GM18951 (cell line): Measurements from ENCODE around the gene PCDHGA9.
A peak's percentile ranks its signal among the peaks of the same experiment; 100 is the strongest.
"Not testable (repeated sequence)": the region's sequence is repeated elsewhere in the genome, so short reads cannot be mapped to it uniquely, and the experiment has no call there.

Experiments used
- POLR2A ChIP-seq: IDR thresholded peaks from 4 replicates; pipeline ENCODE4 v1.6.1; 2011; ENCODE audit warnings: mild to moderate bottlenecking; ENCODE audit not compliant: insufficient read length, insufficient read depth; ENCODE audit errors: extremely low read depth
- in situ Hi-C: fragments of 300-500 bp; cut with MboI; formaldehyde crosslinking; loops from one replicate; pipeline ENCODE4 v1.12.0; 2022; ENCODE audit warnings: low sequenced_read_pairs, mixed read lengths, inconsistent platforms; ENCODE audit not compliant: unreplicated experiment

The PCDHGA9 gene

DNA sequence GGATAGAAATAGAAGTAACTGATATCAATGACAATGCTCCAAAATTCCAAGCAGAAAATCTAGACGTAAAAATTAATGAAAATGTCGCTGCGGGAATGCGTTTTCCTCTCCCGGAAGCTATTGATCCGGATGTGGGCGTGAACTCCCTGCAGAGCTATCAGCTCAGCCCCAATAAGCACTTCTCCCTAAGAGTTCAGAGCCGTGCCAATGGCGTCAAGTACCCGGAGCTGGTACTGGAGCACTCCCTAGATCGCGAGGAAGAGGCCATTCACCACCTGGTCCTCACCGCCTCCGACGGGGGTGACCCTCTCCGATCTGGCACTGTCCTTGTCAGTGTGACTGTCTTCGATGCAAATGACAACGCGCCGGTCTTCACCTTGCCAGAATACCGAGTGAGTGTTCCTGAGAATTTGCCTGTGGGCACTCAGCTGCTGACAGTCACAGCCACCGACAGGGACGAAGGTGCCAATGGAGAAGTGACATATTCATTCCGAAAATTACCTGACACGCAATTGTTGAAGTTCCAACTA, 11.0 kb downstream of the PCDHGA9 start:
- in situ Hi-C loops = no loop called here
- TF ChIP-seq POLR2A = no peak

DNA sequence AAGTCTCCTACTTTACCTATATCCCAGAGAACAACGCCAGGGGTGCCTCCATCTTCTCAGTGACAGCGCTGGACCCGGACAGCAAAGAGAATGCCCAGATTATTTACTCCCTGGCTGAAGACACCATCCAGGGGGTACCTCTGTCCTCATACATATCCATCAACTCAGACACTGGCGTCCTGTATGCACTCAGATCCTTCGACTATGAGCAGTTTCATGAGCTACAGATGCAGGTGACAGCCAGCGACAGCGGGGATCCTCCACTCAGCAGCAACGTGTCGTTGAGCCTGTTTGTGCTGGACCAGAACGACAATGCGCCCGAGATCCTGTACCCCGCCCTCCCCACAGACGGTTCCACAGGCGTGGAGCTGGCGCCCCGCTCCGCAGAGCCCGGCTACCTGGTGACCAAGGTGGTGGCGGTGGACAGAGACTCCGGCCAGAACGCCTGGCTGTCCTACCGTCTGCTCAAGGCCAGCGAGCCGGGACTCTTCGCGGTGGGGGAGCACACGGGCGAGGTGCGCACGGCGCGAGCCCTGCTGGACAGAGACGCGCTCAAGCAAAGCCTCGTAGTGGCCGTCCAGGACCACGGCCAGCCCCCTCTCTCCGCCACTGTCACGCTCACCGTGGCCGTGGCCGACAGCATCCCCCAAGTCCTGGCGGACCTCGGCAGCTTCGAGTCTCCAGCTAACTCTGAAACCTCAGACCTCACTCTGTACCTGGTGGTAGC, 12.1 kb downstream of the PCDHGA9 start:
- in situ Hi-C loops = loop anchor here (5.0 kb wide), 1 partner anchor 148 kb away; no protein-coding TSS in a partner anchor

DNA sequence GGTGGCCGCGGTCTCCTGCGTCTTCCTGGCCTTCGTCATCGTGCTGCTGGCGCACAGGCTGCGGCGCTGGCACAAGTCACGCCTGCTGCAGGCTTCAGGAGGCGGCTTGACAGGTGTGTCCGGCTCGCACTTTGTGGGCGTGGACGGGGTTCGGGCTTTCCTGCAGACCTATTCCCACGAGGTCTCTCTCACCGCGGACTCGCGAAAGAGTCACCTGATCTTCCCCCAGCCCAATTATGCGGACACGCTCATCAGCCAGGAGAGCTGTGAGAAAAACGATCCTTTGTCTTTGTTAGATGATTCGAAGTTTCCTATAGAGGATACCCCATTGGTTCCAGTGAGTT, 12.7 kb downstream of the PCDHGA9 start:
- in situ Hi-C loops = loop anchor here (5.0 kb wide), 1 partner anchor 147 kb away; no protein-coding TSS in a partner anchor

DNA sequence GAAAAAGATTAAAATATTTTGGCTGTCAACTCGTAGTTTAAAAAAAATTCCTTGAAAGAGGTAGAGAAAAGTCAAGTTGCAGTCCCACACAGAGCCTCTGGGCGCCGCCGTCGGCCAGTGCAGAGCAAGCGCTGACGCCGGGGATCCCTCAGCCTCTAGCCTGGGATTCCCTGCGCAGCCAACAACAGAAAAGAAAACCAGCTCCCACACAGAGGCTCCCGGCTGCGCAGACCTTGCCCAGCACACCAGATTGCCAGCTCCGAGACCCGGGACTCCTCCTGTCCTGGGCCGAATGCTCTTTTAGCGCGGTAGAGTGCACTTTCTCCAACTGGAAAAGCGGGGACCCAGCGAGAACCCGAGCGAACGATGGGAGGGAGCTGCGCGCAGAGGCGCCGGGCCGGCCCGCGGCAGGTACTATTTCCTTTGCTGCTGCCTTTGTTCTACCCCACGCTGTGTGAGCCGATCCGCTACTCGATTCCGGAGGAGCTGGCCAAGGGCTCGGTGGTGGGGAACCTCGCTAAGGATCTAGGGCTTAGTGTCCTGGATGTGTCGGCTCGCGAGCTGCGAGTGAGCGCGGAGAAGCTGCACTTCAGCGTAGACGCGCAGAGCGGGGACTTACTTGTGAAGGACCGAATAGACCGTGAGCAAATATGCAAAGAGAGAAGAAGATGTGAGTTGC, 15.1 kb downstream of the PCDHGA9 start, which contains the start of gene PCDHGB7:
TSS of gene PCDHGB7 (plus strand) at position 184 of the 679 bp plus-strand sequence. CDS start at position 367, 183 bp downstream.
- in situ Hi-C loops = loop anchor here (5.0 kb wide), 1 partner anchor 145 kb away; no protein-coding TSS in a partner anchor

DNA sequence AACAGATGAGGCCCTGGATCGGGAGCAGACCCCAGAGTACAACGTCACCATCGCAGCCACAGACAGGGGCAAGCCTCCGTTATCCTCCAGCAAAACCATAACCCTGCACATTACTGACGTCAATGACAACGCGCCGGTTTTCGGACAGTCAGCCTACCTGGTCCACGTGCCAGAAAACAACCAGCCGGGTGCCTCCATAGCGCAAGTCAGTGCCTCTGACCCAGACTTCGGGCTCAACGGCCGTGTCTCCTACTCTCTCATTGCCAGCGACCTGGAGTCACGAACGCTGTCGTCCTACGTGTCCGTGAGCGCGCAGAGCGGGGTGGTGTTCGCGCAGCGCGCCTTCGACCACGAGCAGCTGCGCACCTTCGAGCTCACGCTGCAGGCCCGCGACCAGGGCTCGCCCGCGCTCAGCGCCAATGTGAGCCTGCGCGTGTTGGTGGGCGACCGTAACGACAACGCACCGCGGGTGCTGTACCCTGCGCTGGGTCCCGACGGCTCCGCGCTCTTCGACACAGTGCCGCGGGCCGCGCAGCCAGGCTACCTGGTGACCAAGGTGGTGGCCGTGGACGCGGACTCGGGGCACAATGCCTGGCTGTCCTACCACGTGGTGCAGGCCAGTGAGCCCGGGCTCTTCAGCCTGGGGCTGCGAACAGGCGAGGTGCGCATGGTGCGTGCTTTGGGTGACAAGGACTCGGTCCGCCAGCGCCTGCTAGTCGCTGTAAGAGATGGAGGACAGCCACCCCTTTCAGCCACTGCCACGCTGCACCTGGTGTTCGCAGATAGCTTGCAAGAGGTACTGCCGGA, 16.7 kb downstream of the PCDHGA9 start:
- TF ChIP-seq POLR2A = no peak
- in situ Hi-C loops = loop anchor here (5.0 kb wide), 1 partner anchor 143 kb away; no protein-coding TSS in a partner anchor

DNA sequence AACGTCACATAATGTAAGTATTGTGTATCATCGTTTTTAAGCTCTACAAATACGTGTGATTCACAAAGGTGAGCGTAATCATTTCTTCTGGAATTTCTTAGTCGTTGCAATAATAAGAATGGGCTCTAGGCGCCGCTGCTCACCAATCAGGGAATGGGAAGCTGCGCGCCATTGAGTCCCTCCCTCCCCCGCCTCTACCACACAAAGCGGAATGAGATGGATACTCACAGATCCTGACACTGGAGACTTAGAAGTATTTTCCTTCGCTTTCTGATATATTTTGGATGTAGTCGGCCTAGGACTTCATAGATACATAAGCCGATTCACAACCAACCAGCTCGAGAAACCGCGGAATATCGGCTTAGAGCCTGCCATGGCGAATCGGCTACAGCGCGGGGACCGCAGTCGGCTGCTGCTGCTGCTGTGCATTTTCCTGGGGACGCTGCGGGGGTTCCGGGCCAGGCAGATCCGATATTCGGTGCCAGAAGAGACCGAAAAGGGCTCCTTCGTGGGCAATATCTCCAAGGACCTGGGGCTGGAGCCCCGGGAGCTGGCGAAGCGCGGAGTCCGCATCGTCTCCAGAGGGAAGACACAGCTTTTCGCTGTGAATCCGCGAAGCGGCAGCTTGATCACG, 18.4 kb downstream of the PCDHGA9 start, which contains the start of gene PCDHGA11:
TSS of gene PCDHGA11 (plus strand) at position 197 of the 634 bp plus-strand sequence. CDS start at position 374, 177 bp downstream.
- no peak for TF ChIP-seq POLR2A
- in situ Hi-C loops = no loop called here

DNA sequence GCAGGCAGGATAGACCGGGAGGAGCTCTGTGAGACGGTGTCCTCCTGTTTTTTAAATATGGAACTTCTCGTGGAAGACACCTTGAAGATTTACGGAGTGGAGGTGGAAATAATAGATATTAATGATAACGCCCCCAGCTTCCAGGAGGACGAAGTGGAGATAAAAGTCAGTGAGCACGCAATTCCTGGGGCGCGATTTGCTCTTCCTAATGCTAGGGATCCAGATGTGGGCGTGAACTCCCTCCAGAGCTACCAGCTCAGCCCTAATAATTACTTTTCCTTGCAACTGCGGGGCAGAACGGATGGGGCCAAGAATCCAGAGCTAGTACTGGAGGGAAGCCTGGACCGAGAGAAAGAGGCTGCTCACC, 18.9 kb downstream of the PCDHGA9 start:
- in situ Hi-C loops = no loop called here
- TF ChIP-seq POLR2A = no peak

DNA sequence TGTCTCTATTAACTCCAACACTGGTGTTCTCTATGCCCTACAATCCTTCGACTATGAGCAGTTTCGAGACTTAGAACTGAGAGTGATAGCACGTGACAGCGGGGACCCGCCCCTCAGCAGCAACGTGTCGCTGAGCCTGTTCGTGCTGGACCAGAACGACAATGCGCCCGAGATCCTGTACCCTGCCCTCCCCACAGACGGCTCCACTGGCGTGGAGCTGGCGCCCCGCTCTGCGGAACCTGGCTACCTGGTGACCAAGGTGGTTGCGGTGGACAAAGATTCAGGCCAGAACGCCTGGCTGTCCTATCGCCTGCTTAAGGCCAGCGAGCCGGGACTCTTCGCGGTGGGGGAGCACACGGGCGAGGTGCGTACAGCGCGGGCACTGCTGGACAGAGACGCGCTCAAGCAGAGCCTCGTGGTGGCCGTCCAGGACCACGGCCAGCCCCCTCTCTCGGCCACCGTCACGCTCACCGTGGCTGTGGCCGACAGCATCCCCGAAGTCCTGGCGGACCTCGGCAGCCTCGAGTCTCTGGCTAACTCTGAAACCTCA, 20.2 kb downstream of the PCDHGA9 start:
- in situ Hi-C loops = no loop called here
- no peak for TF ChIP-seq POLR2A

DNA sequence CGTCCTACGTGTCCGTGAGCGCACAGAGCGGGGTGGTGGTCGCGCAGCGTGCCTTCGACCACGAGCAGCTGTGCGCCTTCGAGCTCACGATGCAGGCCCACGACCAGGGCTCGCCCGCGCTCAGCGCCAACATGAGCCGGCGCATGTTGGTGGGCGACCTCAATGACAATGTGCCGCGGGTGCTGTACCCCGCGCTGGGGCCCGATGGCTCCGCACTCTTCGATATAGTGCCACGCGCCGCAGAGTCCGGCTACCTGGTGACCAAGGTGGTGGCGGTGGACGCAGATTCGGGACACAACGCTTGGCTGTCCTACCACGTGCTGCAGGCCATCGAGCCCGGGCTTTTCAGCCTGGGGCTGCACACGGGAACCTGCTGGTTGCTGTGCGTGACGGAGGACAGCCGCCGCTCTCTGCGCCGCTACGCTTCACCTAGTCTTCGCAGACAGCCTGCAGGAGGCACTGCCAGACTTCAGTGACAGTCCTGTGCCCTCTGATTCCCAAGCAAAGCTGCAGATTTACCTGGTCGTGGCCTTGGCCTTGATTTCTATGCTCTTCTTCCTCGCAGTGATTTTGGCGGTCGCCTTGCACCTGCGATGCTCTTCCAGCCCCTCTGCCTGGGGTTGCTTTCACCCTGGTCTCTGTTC, 25.3 kb downstream of the PCDHGA9 start:
- TF ChIP-seq POLR2A = no peak
- in situ Hi-C loops = no loop called here

DNA sequence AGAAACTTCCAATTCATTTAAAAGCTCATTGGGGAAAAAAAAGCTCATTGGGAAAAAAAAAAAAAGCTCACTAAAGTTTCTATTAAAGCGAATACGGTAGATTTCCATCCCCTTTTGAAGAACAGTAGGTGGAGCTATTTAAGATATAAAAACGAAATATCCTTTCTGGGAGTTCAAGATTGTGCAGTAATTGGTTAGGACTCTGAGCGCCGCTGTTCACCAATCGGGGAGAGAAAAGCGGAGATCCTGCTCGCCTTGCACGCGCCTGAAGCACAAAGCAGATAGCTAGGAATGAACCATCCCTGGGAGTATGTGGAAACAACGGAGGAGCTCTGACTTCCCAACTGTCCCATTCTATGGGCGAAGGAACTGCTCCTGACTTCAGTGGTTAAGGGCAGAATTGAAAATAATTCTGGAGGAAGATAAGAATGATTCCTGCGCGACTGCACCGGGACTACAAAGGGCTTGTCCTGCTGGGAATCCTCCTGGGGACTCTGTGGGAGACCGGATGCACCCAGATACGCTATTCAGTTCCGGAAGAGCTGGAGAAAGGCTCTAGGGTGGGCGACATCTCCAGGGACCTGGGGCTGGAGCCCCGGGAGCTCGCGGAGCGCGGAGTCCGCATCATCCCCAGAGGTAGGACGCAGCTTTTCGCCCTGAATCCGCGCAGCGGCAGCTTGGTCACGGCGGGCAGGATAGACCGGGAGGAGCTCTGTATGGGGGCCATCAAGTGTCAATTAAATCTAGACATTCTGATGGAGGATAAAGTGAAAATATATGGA, 27.9 kb downstream of the PCDHGA9 start, which contains the start of gene PCDHGA12:
TSS of gene PCDHGA12 (plus strand) at position 176 of the 782 bp plus-strand sequence. CDS start at position 429, 253 bp downstream.
- in situ Hi-C loops = no loop called here
- TF ChIP-seq POLR2A = no peak

DNA sequence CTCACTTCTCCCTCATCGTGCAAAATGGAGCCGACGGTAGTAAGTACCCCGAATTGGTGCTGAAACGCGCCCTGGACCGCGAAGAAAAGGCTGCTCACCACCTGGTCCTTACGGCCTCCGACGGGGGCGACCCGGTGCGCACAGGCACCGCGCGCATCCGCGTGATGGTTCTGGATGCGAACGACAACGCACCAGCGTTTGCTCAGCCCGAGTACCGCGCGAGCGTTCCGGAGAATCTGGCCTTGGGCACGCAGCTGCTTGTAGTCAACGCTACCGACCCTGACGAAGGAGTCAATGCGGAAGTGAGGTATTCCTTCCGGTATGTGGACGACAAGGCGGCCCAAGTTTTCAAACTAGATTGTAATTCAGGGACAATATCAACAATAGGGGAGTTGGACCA, 28.7 kb downstream of the PCDHGA9 start:
- peak; percentile 44 for TF ChIP-seq POLR2A
- in situ Hi-C loops = no loop called here

DNA sequence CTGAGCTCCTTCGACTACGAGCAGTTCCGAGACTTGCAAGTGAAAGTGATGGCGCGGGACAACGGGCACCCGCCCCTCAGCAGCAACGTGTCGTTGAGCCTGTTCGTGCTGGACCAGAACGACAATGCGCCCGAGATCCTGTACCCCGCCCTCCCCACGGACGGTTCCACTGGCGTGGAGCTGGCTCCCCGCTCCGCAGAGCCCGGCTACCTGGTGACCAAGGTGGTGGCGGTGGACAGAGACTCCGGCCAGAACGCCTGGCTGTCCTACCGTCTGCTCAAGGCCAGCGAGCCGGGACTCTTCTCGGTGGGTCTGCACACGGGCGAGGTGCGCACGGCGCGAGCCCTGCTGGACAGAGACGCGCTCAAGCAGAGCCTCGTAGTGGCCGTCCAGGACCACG, 29.7 kb downstream of the PCDHGA9 start:
- in situ Hi-C loops = not testable (repeated sequence)

DNA sequence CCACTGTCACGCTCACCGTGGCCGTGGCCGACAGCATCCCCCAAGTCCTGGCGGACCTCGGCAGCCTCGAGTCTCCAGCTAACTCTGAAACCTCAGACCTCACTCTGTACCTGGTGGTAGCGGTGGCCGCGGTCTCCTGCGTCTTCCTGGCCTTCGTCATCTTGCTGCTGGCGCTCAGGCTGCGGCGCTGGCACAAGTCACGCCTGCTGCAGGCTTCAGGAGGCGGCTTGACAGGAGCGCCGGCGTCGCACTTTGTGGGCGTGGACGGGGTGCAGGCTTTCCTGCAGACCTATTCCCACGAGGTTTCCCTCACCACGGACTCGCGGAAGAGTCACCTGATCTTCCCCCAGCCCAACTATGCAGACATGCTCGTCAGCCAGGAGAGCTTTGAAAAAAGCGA, 30.1 kb downstream of the PCDHGA9 start:
- in situ Hi-C loops = not testable (repeated sequence)
